Prostate gland (tissue), 2 donors: Measurements from ENCODE around the gene MBNL1. TPM values are rescaled to one million over a fixed set of nuclear protein-coding genes. Genes with fewer than 3 reads are reported as not detected.
"Not testable (repeated sequence)": the region's sequence is repeated elsewhere in the genome, so short reads cannot be mapped to it uniquely, and the experiment has no call there.

ENCODE experiments used
- DNase-seq: peaks from one replicate; pipeline ENCODE4 v3.0.0-alpha.2; 2019; ENCODE audit warnings: low spot score
- H3K27ac ChIP-seq, 2 donors: fragments of 200-600 bp; sonication (generic); 2 replicates each; pipeline ENCODE4 v1.5.1; 2017 to 2019
- H3K27me3 ChIP-seq: fragments of 200-600 bp; sonication (generic); replicated peaks from 2 replicates; pipeline ENCODE4 v1.5.1; 2019; ENCODE audit not compliant: insufficient read depth
- H3K36me3 ChIP-seq, 2 donors: fragments of 200-600 bp; sonication (generic); 1 replicate in 1 of 2; 2 replicates in 1 of 2; pipeline versions ENCODE4 v1.5.1 to v1.8.1; 2017 to 2019
- H3K4me1 ChIP-seq: fragments of 200-600 bp; sonication (generic); replicated peaks from 2 replicates; pipeline ENCODE4 v1.5.1; 2019
- H3K4me3 ChIP-seq, 2 donors: fragments of 200-600 bp; sonication (generic); 2 replicates each; pipeline ENCODE4 v1.5.1; 2017 to 2019
- H3K9me3 ChIP-seq: fragments of 200-600 bp; sonication (generic); 2 replicates; pipeline ENCODE4 v1.5.1; 2017
- POLR2A ChIP-seq: fragments of 450-650 bp; IDR thresholded peaks from one replicate; pipeline ENCODE4 v1.6.1; 2016; ENCODE audit warnings: antibody characterized with exemption, mild to moderate bottlenecking
- POLR2AphosphoS5 ChIP-seq: sonication (generic); formaldehyde crosslinking; IDR thresholded peaks from one replicate; pipeline ENCODE4 v1.6.1; 2017; ENCODE audit warnings: antibody characterized with exemption
- WGBS: methylation state at CpG from one replicate; pipeline ENCODE4 v1.1.5; 2018; 5-methylcytosine and 5-hydroxymethylcytosine counted together
- intact Hi-C: fragments of 100-400 bp; cut with DNase I; formaldehyde crosslinking; loops from one replicate; pipeline ENCODE4 v1.14.2; 2022
- total RNA-seq, 2 donors: library from RNA; depleted of rRNA; stranded (reverse); fragments of >200 nt; gene quantifications; one replicate each; pipeline ENCODE4 v1.1.0, GENCODE V29; 2016
- TF ChIP-seq, protein P1 (sequence below), 4 experiments: fragments of 200-600 bp in 2 of 4; fragments of 450-650 bp in 2 of 4; sonication (generic) in 2 of 4; IDR thresholded peaks; 1 replicate in 3 of 4; 2 replicates in 1 of 4; pipeline ENCODE4 v1.5.1; 2016 to 2019; ENCODE audit warnings: antibody characterized with exemption in 4 of 4, mild to moderate bottlenecking in 2 of 4, moderate library complexity in 2 of 4

Gene MBNL1
- total RNA-seq, 2 donors from 2014 or later: 131 to 226 TPM

DNA sequence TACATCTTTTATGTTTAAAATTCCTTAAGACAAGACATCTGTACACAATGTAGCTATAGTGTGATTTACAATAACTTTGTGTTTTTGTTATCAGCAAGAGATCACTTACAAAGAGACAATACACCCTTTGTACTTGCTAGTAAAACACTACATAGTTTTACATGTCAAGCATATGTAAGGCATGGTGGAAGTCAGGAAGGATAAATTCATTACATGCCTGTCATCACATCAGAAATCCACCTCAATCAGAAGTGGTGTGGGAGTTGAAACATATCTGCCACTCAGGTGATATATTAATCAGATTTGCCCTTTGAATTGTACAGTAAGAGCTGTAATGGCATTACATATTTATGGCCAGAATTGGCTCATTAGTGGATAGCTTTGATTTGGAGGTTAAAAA, 95.5 kb downstream of the MBNL1 start:
- intact Hi-C loops: no loop called here
- Histone ChIP-seq H3K9me3 (no peaks in the 10 kb centered on the region), H3K4me3 (no peak overlapping the region), H3K27ac (no peak overlapping the region), H3K4me1 (no peaks in the 10 kb centered on the region), H3K27me3 (no peaks in the 10 kb centered on the region), H3K36me3 (no peaks in the 10 kb centered on the region)
- DNase-seq: no peak
- TF ChIP-seq, protein P1, sequence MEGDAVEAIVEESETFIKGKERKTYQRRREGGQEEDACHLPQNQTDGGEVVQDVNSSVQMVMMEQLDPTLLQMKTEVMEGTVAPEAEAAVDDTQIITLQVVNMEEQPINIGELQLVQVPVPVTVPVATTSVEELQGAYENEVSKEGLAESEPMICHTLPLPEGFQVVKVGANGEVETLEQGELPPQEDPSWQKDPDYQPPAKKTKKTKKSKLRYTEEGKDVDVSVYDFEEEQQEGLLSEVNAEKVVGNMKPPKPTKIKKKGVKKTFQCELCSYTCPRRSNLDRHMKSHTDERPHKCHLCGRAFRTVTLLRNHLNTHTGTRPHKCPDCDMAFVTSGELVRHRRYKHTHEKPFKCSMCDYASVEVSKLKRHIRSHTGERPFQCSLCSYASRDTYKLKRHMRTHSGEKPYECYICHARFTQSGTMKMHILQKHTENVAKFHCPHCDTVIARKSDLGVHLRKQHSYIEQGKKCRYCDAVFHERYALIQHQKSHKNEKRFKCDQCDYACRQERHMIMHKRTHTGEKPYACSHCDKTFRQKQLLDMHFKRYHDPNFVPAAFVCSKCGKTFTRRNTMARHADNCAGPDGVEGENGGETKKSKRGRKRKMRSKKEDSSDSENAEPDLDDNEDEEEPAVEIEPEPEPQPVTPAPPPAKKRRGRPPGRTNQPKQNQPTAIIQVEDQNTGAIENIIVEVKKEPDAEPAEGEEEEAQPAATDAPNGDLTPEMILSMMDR (IDR thresholded peaks at IDR 0.05): no peak
- TF ChIP-seq POLR2A (no peak), POLR2AphosphoS5 (no peak)

DNA sequence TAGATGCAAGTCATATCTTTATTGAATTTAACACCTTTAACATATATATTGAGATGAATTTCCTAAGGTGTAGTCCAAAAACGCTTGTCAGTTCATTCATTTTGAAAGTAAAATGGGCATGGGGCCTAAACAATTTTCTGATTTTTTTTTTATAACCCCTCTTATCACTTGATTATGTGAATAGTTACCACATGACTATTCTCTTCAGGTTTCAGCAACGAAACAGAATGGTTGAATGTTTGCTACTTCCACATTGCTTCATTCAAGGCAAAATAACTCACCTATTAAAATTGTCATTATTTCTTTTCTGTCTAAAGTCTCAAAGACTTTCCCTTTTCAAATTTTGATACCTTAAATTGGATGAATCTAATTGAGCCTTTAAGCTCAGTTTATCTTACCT, 96.4 kb downstream of the MBNL1 start:
- Histone ChIP-seq H3K27me3 (no peaks in the 10 kb centered on the region), H3K4me3 (no peak overlapping the region), H3K27ac (no peak overlapping the region), H3K36me3 (no peaks in the 10 kb centered on the region), H3K9me3 (no peaks in the 10 kb centered on the region), H3K4me1 (no peaks in the 10 kb centered on the region)
- WGBS: 64% methylated on average over 2 of the region's 2 CpGs
- DNase-seq: no peak
- intact Hi-C loops: no loop called here
- TF ChIP-seq POLR2A: no peak
- TF ChIP-seq, protein P1 (IDR thresholded peaks at IDR 0.05): no peak
- TF ChIP-seq POLR2AphosphoS5: no peak

DNA sequence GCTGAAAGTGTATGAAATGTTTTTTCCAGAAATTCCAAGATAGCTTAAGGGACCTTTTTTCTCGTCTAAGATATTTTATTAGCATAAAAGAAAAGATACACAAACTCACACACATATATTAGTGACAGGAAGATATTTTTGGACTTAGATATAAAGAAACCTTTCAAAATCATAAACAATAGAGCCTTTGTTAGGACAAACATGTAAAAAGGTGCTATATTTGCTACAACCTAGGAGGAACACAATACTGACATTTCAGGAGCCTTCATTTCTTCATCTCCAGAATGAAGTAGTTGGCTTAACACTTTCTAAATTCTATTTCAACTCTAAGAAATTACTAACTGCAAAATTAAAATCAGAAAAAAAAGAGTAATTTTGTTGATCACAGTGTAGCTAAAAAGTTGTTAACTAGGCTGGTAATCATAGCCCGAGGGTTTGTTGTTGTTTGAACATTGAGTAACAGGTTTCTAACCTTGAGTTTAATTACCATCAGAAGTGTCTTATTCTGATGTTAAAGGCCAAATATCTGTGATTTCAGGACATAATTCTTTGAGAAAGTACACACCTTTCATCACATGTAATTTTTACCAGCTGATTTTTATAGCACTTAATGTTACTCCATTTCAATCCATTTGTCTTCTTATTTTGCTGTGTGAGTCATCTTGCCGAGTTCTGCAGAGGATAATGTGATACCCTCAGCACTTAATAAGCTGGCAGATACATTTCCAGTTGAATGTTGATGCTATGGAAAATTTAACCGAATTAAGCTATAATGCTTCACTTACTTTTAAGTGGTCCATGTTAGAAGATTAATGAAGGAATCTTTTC, 97.3 kb downstream of the MBNL1 start:
- intact Hi-C loops: no loop called here
- Histone ChIP-seq H3K9me3 (no peaks in the 10 kb centered on the region), H3K4me3 (no peak overlapping the region), H3K27ac (no peak overlapping the region), H3K27me3 (no peaks in the 10 kb centered on the region), H3K36me3 (no peaks in the 10 kb centered on the region), H3K4me1 (no peaks in the 10 kb centered on the region)
- TF ChIP-seq POLR2A (no peak), POLR2AphosphoS5 (no peak)
- TF ChIP-seq, protein P1 (IDR thresholded peaks at IDR 0.05): no peak
- 58% methylated on average over 4 of the region's 4 CpGs for WGBS
- DNase-seq: no peak

DNA sequence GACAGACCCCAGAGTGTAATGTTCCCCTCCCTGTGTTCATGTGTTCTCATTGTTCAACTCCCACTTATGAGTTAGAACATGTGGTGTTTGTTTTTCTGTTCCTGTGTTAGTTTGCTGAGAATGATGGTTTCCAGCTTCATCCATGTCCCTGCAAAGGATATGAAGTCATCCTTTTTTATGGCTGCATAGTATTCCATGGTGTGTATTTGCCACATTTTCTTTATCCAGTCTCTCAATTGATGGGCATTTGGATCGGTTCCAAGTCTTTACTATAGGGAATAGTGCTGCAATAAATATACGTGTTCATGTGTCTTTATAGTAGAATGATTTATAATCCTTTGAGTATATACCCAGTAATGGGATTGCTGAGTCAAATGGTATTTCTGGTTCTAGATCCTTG, 98.5 kb downstream of the MBNL1 start:
- H3K4me3 ChIP-seq, H3K4me1 ChIP-seq, DNase-seq, H3K9me3 ChIP-seq, H3K27me3 ChIP-seq, intact Hi-C loops, H3K36me3 ChIP-seq, H3K27ac ChIP-seq: not testable (repeated sequence)
- WGBS: 75% methylated on average over 2 of the region's 2 CpGs

DNA sequence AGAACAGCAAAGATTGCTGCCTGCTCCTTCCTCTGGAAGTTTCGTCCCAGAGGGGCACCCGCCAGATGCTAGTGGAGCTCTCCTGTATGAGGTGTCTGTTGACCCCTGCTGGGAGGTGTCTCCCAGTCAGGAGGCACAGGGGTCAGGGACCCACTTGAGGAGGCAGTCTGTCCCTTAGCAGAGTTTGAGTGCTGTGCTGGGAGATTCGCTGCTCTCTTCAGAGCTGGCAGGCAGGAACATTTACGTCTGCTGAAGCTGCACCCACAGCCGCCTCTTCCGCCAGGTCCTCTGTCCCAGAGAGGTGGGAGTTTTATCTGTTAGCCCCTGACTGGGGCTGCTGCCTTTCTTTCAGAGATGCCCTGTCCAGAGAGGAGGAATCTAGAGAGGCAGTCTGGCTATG, 103.9 kb downstream of the MBNL1 start:
- 98% methylated on average over 6 of the region's 6 CpGs for WGBS
- DNase-seq, H3K4me3 ChIP-seq, H3K4me1 ChIP-seq, intact Hi-C loops, H3K27ac ChIP-seq, H3K9me3 ChIP-seq, H3K27me3 ChIP-seq, H3K36me3 ChIP-seq: not testable (repeated sequence)

DNA sequence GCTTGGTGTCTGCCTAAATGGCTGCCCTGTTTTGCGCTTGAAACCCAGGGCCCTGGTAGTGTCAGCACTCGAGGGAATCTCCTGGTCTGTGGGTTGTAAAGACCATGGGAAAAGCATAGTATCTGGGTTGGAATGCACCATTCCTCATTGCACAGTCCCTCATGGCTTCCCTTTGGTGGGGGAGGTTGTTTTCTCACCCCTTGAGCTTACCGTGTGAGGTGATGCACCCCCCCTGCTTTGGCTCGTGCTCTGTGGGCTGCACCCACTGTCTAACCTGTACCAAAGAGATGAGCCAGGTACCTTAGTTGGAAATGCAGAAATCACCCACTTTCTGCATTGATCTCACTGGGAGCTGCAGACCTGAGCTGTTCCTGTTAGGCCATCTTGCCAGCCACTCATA, 104.7 kb downstream of the MBNL1 start:
- TF ChIP-seq POLR2AphosphoS5: no peak
- TF ChIP-seq, protein P1 (IDR thresholded peaks at IDR 0.05): no peak
- no peak for TF ChIP-seq POLR2A
- Histone ChIP-seq H3K9me3 (no peaks in the 10 kb centered on the region), H3K27ac (no peak overlapping the region), H3K4me3 (no peak overlapping the region), H3K36me3 (no peaks in the 10 kb centered on the region), H3K27me3 (no peaks in the 10 kb centered on the region), H3K4me1 (no peaks in the 10 kb centered on the region)
- DNase-seq: no peak
- intact Hi-C loops: no loop called here
- WGBS: 83% methylated on average over 4 of the region's 4 CpGs
